HG03103 (cell line): ENCODE measurements around the gene DDX23.
"Not testable (repeated sequence)": the region's sequence is repeated elsewhere in the genome, so short reads cannot be mapped to it uniquely, and the experiment has no call there.

Experiments
- ATAC-seq: cut with Tn5 transposase; IDR thresholded peaks from one replicate; pipeline ENCODE4 v1.9.1; 2021; ENCODE audit warnings: low read depth; ENCODE audit not compliant: unreplicated experiment

Gene DDX23

GRCh38 chr12:48851883-48852733 is at the start of gene DDX23:
TSS of gene DDX23 (minus strand) at chr12:48852163. CDS start at chr12:48845782, 6,381 bp downstream.
- peak; percentile 89 for ATAC-seq

DNA sequence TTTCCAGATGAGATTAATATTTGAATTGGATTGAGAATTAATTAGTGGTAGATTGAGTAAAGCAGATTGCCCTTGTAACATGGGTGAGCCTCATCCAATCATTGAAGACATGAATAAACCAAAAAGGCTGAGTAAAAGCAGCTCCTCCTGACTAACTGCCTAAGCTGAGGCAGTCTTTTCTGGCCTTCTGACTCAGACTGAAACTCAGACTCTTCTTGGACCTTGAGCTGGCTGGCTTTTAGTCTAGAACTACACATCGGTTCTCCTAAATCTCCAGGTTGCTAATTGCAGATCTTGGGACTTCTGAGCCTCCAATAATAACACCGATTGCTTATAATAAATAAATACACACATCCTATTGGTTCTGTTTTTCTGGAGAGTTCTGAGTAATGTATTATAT is 49.3 kb upstream of the DDX23 start:
- peak; percentile 54 for ATAC-seq

- ATAC-seq, result no peak
Measured at GRCh38 chr12:48899651-48900050, 47.7 kb upstream of the DDX23 start.

- ATAC-seq, result no peak
Measured at GRCh38 chr12:48894271-48894670, 42.3 kb upstream of the DDX23 start.

- ATAC-seq, result no peak
Measured at GRCh38 chr12:48890657-48891418, 38.9 kb upstream of the DDX23 start.

DNA sequence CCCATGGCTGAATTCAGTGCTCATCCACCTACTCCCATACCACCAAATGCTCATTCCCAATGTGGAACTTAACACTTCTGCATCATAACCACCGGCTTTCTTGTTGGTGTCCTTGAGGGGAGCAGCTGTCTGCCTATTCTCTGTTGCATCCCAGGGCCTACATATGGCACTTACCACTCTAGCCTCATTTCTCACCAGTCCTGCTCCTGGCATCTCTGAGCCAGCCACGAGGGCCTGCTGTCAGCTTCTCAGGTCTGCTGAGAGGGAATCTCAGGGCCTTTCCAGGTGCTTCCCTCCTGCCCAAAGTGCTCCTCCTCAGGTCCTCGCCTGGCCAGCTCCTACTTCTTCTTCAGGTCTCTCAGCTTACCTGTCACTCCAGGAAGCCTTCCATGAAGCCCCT is 37.7 kb upstream of the DDX23 start:
- no peak for ATAC-seq

GRCh38 chr12:48883305-48884161 is 31.6 kb upstream of the DDX23 start:
- no peak for ATAC-seq

- ATAC-seq, result no peak
Measured at GRCh38 chr12:48882972-48883304, 31.0 kb upstream of the DDX23 start.

- no peak for ATAC-seq
Measured at GRCh38 chr12:48882315-48882687, 30.3 kb upstream of the DDX23 start.

- ATAC-seq, result no peak
Measured at GRCh38 chr12:48881686-48882314, 29.8 kb upstream of the DDX23 start.

DNA sequence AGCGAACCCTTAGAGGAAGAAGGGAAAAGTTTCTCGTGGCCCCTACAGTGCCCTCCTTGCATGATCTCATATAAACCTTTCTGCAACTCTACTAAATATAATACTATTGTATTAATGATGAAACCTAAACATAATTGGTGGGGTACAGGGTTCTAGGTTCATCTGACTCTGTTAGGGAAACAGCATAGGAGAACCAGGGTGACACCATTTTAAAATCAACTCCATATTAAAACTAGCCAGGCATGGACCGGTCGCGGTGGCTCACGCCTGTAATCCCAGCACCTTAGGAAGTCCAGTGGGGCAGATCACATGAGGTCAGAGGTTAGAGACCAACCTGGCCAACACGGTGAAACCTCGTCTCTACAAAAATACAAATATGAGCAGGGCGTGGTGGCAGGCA is 28.7 kb upstream of the DDX23 start:
- ATAC-seq, result no peak

DNA sequence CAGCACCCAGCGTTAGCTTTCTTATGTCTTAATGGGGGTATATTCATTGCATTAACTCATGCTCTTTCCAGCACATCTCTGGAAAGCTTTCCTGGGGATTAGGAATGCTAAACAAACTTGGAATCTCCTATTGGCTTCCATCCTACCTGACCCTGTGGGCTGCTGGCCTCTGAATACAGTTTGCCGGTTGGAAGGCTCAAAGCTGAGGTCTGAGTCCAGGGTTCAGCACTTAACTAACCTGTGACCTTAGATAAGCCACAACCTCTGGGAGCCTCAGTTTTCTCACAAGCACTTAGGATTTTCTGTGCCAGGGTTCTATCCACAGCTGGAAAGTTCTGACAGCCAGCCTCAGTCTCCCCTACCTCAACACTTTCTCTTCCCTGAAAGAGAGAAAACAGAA is 26.6 kb upstream of the DDX23 start:
- ATAC-seq, result no peak

GRCh38 chr12:48875944-48876515 is 24.1 kb upstream of the DDX23 start:
- ATAC-seq, result no peak

DNA sequence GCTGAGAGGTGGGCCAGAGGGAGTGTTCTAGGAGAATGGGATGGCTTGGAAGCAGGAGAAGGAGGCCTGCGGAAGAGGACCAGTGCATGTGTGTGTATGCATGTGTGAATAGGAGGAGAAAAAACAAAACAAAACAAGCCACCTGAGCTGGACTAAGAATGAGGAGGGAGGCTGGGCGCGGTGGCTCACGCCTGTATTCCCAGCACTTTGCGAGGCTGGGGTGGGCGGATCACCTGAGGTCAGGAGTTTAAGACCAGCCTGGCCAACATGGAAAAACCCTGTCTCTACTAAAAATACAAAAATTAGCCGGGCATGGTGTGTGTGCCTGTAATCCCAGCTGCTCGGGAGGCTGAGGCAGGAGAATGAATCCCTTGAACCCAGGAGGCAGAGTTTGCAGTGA is 21.6 kb upstream of the DDX23 start:
- ATAC-seq, result not testable (repeated sequence)

- ATAC-seq, result no peak
Measured at GRCh38 chr12:48873096-48873495, 21.1 kb upstream of the DDX23 start.

DNA sequence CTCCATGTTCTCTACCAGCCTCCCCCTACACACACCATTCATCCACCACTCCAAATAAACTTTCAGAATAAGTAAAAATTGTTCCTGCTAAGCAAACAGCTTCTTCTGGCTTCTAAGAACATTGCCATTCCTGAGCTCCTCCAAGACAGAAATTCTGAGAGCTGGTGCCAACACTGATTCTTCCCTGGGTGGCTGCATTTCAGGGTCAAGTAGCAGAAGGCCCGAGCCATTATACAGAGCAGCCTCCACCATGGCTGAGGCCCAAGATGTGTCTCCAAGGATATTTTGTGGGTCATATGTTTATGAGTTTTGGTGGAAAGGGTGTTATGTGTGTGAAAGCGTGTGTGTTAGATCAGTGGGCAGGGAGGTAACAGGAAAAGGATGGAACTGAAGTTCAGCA is 17.2 kb upstream of the DDX23 start:
- ATAC-seq, result no peak

DNA sequence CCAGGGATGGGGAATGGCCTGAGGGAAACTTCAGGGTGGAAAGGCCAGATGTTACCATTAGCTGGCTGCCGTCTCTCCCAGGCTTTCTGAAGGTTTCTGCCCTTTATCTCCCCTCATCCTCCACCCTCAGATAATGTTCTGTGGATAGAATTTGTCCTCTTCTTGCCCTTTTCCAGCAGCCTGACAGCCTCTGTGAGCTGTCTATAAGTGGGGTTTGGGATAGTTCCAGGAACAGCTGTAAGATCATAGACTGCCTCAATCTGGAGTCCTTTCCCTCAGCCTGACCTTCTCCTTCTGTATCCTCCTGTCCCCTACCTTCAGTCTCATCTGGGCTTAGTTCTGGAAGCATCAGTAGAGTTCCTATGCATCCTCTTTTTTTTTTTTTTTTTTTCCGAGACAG is 16.5 kb upstream of the DDX23 start:
- ATAC-seq, result no peak

GRCh38 chr12:48866052-48866711 is 14.2 kb upstream of the DDX23 start:
- ATAC-seq, result peak; percentile 38

GRCh38 chr12:48865281-48866051 is 13.5 kb upstream of the DDX23 start, which contains the start of gene RND1:
TSS of gene RND1 (minus strand) at chr12:48865870. CDS start at chr12:48865767, 103 bp downstream.
- peak; percentile 67 for ATAC-seq
